Spleen (tissue), 7 donors: Measurements from ENCODE around the gene USP36.

Source experiments
- CTCF ChIP-seq, 11 experiments: fragments of 200-600 bp in 7 of 11; fragments of 450-650 bp in 4 of 11; sonication (generic) in 4 of 11; IDR thresholded peaks in 8 of 11; conservative IDR thresholded peaks in 3 of 11; 1 replicate in 7 of 11; 2 replicates in 4 of 11; pipeline versions ENCODE4 v1.4.0 to v1.8.0; 2016 to 2021; ENCODE audit warnings: antibody characterized with exemption in 11 of 11, inconsistent platforms in 4 of 11, mild to moderate bottlenecking in 1 of 11
- POLR2AphosphoS5 ChIP-seq, 3 donors: sonication (generic); formaldehyde crosslinking; IDR thresholded peaks; one replicate each; pipeline ENCODE4 v1.5.1; 2017; ENCODE audit warnings: antibody characterized with exemption in 3 of 3
- donor health status: DM: no; HTN: no; CAD: no; lungs with moderate emphysema.
- donor health status: DM: no; HTN: no; CAD: no.
- donor health status: DM: no; HTN: no; CAD: no.

DNA sequence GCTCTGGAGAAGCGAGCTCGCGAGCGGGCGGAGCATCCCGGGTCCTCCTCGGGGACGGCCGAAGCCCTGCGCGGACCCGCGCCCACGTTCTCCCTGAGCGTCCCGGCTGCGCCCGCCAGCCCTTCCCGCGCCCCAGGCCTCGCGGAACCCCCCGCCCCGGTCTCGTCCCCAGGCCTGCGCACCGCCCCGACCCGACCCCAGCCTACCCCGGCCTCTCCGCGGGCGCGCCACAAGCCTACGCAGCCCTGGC is 159 bp downstream of the USP36 start:
- TF ChIP-seq CTCF (IDR thresholded peaks at IDR 0.05 in 8 of 11, conservative IDR thresholded peaks at IDR 0.05 in 3 of 11) (no peak), POLR2AphosphoS5 (IDR thresholded peaks at IDR 0.05) (no peak)
